NCI-H1694 (cell line): ENCODE measurements around the gene ITPR1.

Experiments used
- DNase-seq: peaks from one replicate; lab custom pipeline; 2025; lab: John Stamatoyannopoulos, UW

Gene ITPR1

GRCh38 chr3:4782095-4782494, 288.9 kb downstream of the ITPR1 start:
- no peak for DNase-seq

DNA sequence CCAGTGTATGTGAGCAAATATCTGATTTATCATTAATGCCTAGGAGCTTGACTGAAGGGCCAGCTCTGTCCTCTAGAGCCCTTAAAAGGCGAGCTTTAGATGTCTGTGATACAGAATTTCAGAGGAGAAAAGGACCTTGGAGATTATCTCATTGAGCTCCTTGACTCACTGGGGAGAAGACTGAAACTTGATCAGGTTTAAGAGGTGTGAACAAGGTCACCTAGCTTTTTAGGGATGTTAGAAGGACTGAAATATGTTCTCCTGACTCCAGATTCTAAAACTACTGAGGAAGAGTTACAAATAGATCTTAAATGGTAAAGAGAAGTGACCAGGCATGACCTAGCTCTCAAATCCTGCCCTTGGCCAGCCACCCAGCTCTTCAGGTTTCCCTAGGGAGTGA, 292.4 kb downstream of the ITPR1 start:
- no peak for DNase-seq

GRCh38 chr3:4786431-4786830, 293.3 kb downstream of the ITPR1 start:
- DNase-seq, result no peak

GRCh38 chr3:4791358-4791757, 298.2 kb downstream of the ITPR1 start:
- DNase-seq, result no peak

DNA sequence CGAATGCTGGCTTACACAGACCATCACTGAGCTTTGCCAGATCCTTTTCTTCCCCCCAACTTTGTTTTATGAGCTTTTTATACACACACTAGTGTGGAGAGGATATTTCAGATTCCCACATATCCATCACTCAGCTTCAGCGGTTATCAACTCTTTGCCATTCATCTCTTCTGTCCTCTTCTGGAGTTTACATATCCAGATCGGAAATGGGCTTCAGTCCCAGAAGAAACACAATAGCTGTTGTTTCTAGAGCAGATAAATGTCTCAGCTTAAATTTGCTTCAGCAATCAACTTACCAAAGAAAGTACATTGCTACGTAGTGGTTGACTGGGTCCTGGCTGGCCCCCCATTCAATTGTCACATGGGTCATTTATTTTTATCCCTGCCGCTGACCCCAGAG, 300.2 kb downstream of the ITPR1 start:
- no peak for DNase-seq

- DNase-seq, result no peak
These were observed 301.2 kb downstream of the ITPR1 start for GRCh38 chr3:4794331-4794730.

- DNase-seq, result no peak
These were observed 301.6 kb downstream of the ITPR1 start for GRCh38 chr3:4794798-4795197.

DNA sequence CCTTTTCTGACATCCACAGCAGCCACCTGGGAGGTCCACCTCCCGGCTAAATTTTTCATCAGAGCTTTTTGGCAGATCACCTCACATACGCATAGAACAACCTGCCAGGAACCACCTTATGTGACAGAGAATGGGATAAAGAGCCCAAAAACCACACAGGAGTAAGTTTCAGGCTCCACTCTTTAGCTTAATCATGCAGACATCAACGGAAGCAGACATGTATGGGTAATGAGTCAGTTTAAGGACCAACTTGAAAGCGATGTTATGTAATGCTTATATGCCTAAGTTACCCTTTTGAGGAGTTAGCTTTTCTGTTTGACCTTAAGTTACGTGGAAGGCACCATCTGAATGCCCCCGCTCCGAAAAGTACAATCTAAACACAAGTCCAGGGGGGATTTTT, 302.8 kb downstream of the ITPR1 start:
- DNase-seq, result no peak

GRCh38 chr3:4797201-4797705, 304.1 kb downstream of the ITPR1 start:
- DNase-seq, result no peak

GRCh38 chr3:4799266-4800256, 306.4 kb downstream of the ITPR1 start:
- no peak for DNase-seq

DNA sequence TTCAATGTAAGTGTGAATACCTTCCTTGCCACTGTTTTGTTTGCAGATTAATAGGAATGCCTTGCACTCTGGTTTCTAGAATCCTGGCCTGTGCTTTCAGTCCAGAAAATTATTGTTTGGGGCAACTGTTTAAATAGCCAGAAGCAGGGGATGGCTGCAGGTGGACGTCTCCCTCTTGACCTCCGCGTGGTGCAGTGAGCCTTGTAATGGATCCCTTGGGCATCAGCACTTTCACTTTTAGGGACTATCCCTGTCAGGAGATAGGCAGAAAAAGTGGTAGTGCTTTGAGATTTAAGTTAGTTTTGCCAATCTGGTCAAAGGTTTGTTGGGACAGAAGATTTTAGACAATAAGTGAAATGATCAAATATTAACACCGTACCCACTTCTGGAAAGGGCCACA, 307.4 kb downstream of the ITPR1 start:
- DNase-seq, result no peak

- DNase-seq, result no peak
These were observed 308.7 kb downstream of the ITPR1 start for GRCh38 chr3:4801892-4802291.

DNA sequence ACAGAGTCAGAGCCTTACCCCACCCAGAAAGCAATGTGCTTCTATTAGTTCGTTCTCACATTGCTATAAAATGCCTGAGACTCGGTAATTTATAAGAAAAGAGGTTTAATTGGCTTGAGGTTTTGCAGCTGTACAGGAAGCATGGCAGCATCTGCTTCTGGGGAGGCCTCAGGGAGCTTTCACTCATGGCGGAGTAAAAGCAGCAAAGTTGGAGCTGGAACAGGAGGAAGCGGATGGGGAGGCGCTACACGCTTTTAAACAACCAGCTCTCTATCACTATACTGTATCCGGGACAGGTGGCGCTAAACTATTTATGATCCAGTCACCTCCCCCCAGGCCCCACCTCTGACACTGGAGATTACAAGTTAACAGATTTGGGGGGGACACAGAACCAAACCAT, 309.8 kb downstream of the ITPR1 start:
- DNase-seq, result no peak

GRCh38 chr3:4804161-4805058, 311.3 kb downstream of the ITPR1 start:
- DNase-seq, result no peak

GRCh38 chr3:4805662-4806061, 312.5 kb downstream of the ITPR1 start:
- no peak for DNase-seq

DNA sequence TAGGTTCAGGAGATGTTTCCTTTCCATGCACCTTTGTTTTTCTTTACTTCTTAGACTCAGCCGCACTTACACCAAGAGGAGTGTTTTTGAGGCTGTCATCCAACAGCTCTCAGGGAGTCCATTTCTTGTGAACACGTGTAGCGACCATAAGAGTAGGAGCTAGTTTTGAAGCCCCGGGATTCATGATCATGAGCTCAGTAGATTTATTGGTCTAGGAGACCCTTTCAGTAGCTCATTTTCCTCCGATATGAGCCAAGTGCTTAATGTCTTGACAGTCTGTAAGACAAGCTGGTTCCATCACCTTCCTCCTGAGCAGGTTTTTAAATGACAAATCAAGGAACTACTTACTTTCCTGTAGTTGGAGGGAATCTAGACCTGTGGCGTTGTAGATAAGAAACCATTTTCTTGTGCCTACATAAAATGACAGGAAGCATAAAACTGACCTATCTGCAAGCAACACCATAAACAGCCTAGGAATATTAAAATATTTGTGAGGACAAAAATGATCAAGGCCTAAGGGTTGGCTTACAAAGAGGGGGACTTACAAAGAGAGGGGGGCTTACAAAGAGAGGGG, 313.5 kb downstream of the ITPR1 start:
- DNase-seq, result no peak

GRCh38 chr3:4807381-4808280, 314.5 kb downstream of the ITPR1 start:
- no peak for DNase-seq

DNA sequence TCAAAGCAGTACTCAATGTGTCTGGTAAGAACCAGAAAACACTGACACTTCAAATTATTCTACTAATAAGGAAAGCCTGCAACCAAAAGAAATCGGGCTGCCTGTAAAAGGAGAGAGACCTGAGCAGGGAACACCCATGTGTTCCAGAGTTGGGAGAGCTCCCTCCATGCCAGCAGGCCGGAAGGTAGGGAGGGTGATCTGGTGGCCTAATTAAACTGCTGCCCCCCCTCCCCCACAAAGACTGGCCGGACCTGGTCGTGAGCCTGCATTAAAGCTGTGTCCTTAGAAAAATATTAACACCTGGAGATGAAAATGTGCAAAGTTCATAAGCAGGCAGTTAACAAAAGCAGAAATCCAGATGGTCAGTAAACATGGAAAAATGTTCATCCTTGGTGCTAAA, 315.5 kb downstream of the ITPR1 start:
- no peak for DNase-seq

- no peak for DNase-seq
These were observed 316.8 kb downstream of the ITPR1 start for GRCh38 chr3:4809922-4810321.

- DNase-seq, result no peak
These were observed 319.4 kb downstream of the ITPR1 start for GRCh38 chr3:4812591-4812990.

- no peak for DNase-seq
These were observed 320.8 kb downstream of the ITPR1 start for GRCh38 chr3:4813909-4814304.
